Measurements from ENCODE around the gene IGFBPL1. TPM values are rescaled to one million over a fixed set of nuclear protein-coding genes. Genes with fewer than 3 reads are reported as not detected.

IGFBPL1 gene
- total RNA-seq, 2 donors from 2014 or later = 2.3 to 3.3 TPM

GRCh38 chr9:38414040-38414723 lies 10.1 kb downstream of the IGFBPL1 start:
- DNase-seq (no peak), ATAC-seq (no peak)
- Histone ChIP-seq H3K27me3 (no peaks in the 10 kb centered on the region), H3K9me3 (no peaks in the 10 kb centered on the region), H3K27ac (no peak overlapping the region), H3K4me3 (no peak overlapping the region), H3K36me3 (replicated peaks in 1 of 2; ENCODE audit: insufficient read depth in 1 of 2, low read depth in 2 of 2) (no peaks in the 10 kb centered on the region), H3K4me1 (no peaks in the 10 kb centered on the region)
- no peak for TF ChIP-seq POLR2A (IDR thresholded peaks at IDR 0.05)
- intact Hi-C loops (cut with DNase I) = no loop called here
- 44 to 59% methylated on average over 21 to 24 of the region's 24 CpGs for WGBS, 2 donors

GRCh38 chr9:38413283-38413682 lies 11.0 kb downstream of the IGFBPL1 start:
- no peak for TF ChIP-seq POLR2A (IDR thresholded peaks at IDR 0.05)
- no peak for TF ChIP-seq CTCF (IDR thresholded peaks at IDR 0.05)
- Histone ChIP-seq H3K36me3 (replicated peaks in 1 of 2; ENCODE audit: insufficient read depth in 1 of 2, low read depth in 2 of 2) (no peaks in the 10 kb centered on the region), H3K9me3 (no peaks in the 10 kb centered on the region), H3K27me3 (no peaks in the 10 kb centered on the region), H3K4me1 (no peaks in the 10 kb centered on the region), H3K27ac (no peak overlapping the region), H3K4me3 (no peak overlapping the region)
- WGBS, 2 donors = 57 to 72% methylated on average over 7 of the region's 7 CpGs
- DNase-seq (no peak), ATAC-seq (no peak)
- intact Hi-C loops (cut with DNase I) = no loop called here

GRCh38 chr9:38412751-38413150 lies 11.5 kb downstream of the IGFBPL1 start:
- TF ChIP-seq CTCF (IDR thresholded peaks at IDR 0.05) (no peak), POLR2A (IDR thresholded peaks at IDR 0.05) (no peak)
- Histone ChIP-seq H3K36me3 (replicated peaks in 1 of 2; ENCODE audit: insufficient read depth in 1 of 2, low read depth in 2 of 2) (no peaks in the 10 kb centered on the region), H3K4me1 (no peaks in the 10 kb centered on the region), H3K27ac (no peak overlapping the region), H3K4me3 (no peak overlapping the region), H3K9me3 (no peaks in the 10 kb centered on the region), H3K27me3 (no peaks in the 10 kb centered on the region)
- intact Hi-C loops (cut with DNase I) = no loop called here
- no peak for ATAC-seq
- WGBS, 2 donors = 58 to 64% methylated on average over 6 of the region's 6 CpGs
- DNase-seq = no peak

- Histone ChIP-seq H3K36me3 (replicated peaks in 1 of 2; ENCODE audit: insufficient read depth in 1 of 2, low read depth in 2 of 2) (no peaks in the 10 kb centered on the region), H3K27me3 (no peaks in the 10 kb centered on the region), H3K4me1 (no peaks in the 10 kb centered on the region), H3K4me3 (no peak overlapping the region), H3K9me3 (no peaks in the 10 kb centered on the region), H3K27ac (no peak overlapping the region)
- DNase-seq (no peak), ATAC-seq (no peak)
- 31 to 44% methylated on average over 4 of the region's 4 CpGs for WGBS, 2 donors
- intact Hi-C loops (cut with DNase I) = loop anchor here (10.0 kb wide), 1 partner anchor 664 kb away; no protein-coding TSS in a partner anchor
- TF ChIP-seq CTCF (IDR thresholded peaks at IDR 0.05) = no peak
- TF ChIP-seq POLR2A (IDR thresholded peaks at IDR 0.05) = no peak
These were observed 15.5 kb downstream of the IGFBPL1 start for GRCh38 chr9:38408719-38409118.

GRCh38 chr9:38406476-38407186 lies 17.6 kb downstream of the IGFBPL1 start:
- 83% methylated on average over 9 of the region's 9 CpGs for WGBS, 2 donors
- ATAC-seq (no peak), DNase-seq (no peak)
- Histone ChIP-seq H3K27me3 (no peaks in the 10 kb centered on the region), H3K36me3 (replicated peaks in 1 of 2; ENCODE audit: insufficient read depth in 1 of 2, low read depth in 2 of 2) (no peaks in the 10 kb centered on the region), H3K4me3 (no peak overlapping the region), H3K27ac (no peak overlapping the region), H3K9me3 (no peaks in the 10 kb centered on the region), H3K4me1 (no peaks in the 10 kb centered on the region)
- intact Hi-C loops (cut with DNase I) = loop anchor here (10.0 kb wide), 1 partner anchor 662 kb away; no protein-coding TSS in a partner anchor
- TF ChIP-seq CTCF (IDR thresholded peaks at IDR 0.05) (no peak), POLR2A (IDR thresholded peaks at IDR 0.05) (no peak)
